GM12878 (cell line): ENCODE measurements around the gene SMIM5. TPM values are rescaled to one million over a fixed set of nuclear protein-coding genes. Genes with fewer than 3 reads are reported as not detected.

ENCODE experiments used
- ATAC-seq: fragments of 200-7000 bp; cut with Tn5 transposase; 3 replicates; pipeline ENCODE4 v1.9.1; 2020; ENCODE audit warnings: mild to moderate bottlenecking, moderate library complexity
- BruUV-seq: library from RNA; stranded (reverse); fragments of 400-500 nt; replicated peaks from 2 replicates; lab custom pipeline; 2021; lab: Mats Ljungman, UMichigan
- CTCF ChIA-PET: fragments of 300-600 bp; sonication (Branson Sonifier 250); formaldehyde crosslinking; extraction: SDS; loops from one replicate; lab custom pipeline; 2021; ENCODE audit warnings: inconsistent platforms; lab: Yijun Ruan, JAX
- POLR2A ChIA-PET: fragments of 350-600 bp; formaldehyde crosslinking; extraction: SDS; loops from one replicate; lab custom pipeline; 2021; ENCODE audit warnings: inconsistent platforms; lab: Charles Lee
- RAD21 ChIA-PET: fragments of 300-600 bp; sonication (Branson Sonifier 250); formaldehyde crosslinking; loops from one replicate; lab custom pipeline; 2023; ENCODE audit warnings: antibody characterized with exemption; ENCODE audit not compliant: unreplicated experiment; lab: Charles Lee
- SMC1A ChIA-PET: fragments of 300-600 bp; sonication (Branson Sonifier 250); formaldehyde crosslinking; loops from one replicate; lab custom pipeline; 2023; ENCODE audit not compliant: unreplicated experiment, uncharacterized antibody; lab: Charles Lee
- DNase-seq: peaks from one replicate; pipeline ENCODE4 v3.0.0-alpha.2; 2011; ENCODE audit warnings: low read depth, low spot score
- FAIRE-seq: peaks from 3 replicates; lab custom pipeline; 2011; peaks lifted over from hg19 to GRCh38; lab: Jason Lieb, UNC
- H2AFZ ChIP-seq: 2 replicates; pipeline ENCODE4 v1.6.0; 2011; ENCODE audit warnings: low read depth, low read length, control low read depth; ENCODE audit not compliant: control insufficient read depth
- H3K27ac ChIP-seq: 2 replicates; pipeline ENCODE4 v1.5.1; 2011; ENCODE audit warnings: control low read depth; ENCODE audit not compliant: control insufficient read depth, insufficient read depth
- H3K27me3 ChIP-seq, 2 experiments: replicated peaks in 1 of 2; 2 replicates each; pipeline versions ENCODE4 v1.6.0 to v1.6.1; 2011; ENCODE audit warnings: low read length in 1 of 2; ENCODE audit not compliant: control insufficient read depth in 2 of 2, insufficient read depth in 2 of 2
- H3K36me3 ChIP-seq, 2 experiments: 2 replicates each; pipeline ENCODE4 v1.5.1; 2011; ENCODE audit warnings: low read length in 1 of 2; ENCODE audit not compliant: control insufficient read depth in 2 of 2, insufficient read depth in 2 of 2
- H3K4me1 ChIP-seq: 2 replicates; pipeline ENCODE4 v1.6.1; 2011; ENCODE audit warnings: mild to moderate bottlenecking, low read length, moderate library complexity, mixed read lengths; ENCODE audit not compliant: control insufficient read depth, insufficient read depth
- H3K4me2 ChIP-seq: 2 replicates; pipeline ENCODE4 v1.6.0; 2011; ENCODE audit warnings: control low read depth; ENCODE audit not compliant: control insufficient read depth, insufficient read depth
- H3K4me3 ChIP-seq: fragments of 200-600 bp; sonication (generic); 2 replicates; pipeline ENCODE4 v1.5.1; 2016
- H3K79me2 ChIP-seq: 2 replicates; pipeline ENCODE4 v1.6.0; 2011; ENCODE audit warnings: low read length; ENCODE audit not compliant: control insufficient read depth, insufficient read depth
- H3K9ac ChIP-seq: 2 replicates; pipeline ENCODE4 v1.8.0; 2011; ENCODE audit warnings: low read length, control low read depth, mixed read lengths; ENCODE audit not compliant: control insufficient read depth, insufficient read depth
- H3K9me3 ChIP-seq: replicated peaks from 3 replicates; pipeline ENCODE4 v1.5.1; 2011; ENCODE audit warnings: mild to moderate bottlenecking, low read length; ENCODE audit not compliant: control insufficient read depth, insufficient read depth
- H4K20me1 ChIP-seq: 2 replicates; pipeline ENCODE4 v1.6.0; 2011; ENCODE audit not compliant: control insufficient read depth, insufficient read depth
- BHLHE40 ChIP-seq, 2 experiments: fragments of 450-650 bp in 1 of 2; IDR thresholded peaks; 2 replicates each; pipeline ENCODE4 v1.6.1; 2011 to 2017; ENCODE audit warnings: low read depth in 2 of 2, borderline replicate concordance in 1 of 2, improper control_type of control experiment in 1 of 2, low read length in 1 of 2, mild to moderate bottlenecking in 1 of 2
- CHD2 ChIP-seq: IDR thresholded peaks from 2 replicates; pipeline ENCODE4 v1.6.1; 2011; ENCODE audit warnings: low read depth, low read length, improper control_type of control experiment, borderline replicate concordance
- FOXK2 ChIP-seq: fragments of 450-650 bp; IDR thresholded peaks from 2 replicates; pipeline ENCODE4 v1.6.1; 2017; ENCODE audit warnings: mild to moderate bottlenecking, moderate library complexity
- JUNB ChIP-seq: IDR thresholded peaks from 2 replicates; pipeline ENCODE4 v1.6.1; 2016; ENCODE audit warnings: antibody characterized with exemption, mild to moderate bottlenecking
- KLF5 ChIP-seq: fragments of 450-650 bp; IDR thresholded peaks from 2 replicates; pipeline ENCODE4 v1.6.1; 2014; ENCODE audit warnings: mild to moderate bottlenecking; ENCODE audit not compliant: partially characterized antibody
- PKNOX1 ChIP-seq: fragments of 450-650 bp; IDR thresholded peaks from 2 replicates; pipeline ENCODE4 v1.6.1; 2016; ENCODE audit warnings: mild to moderate bottlenecking
- RELB ChIP-seq: fragments of 450-650 bp; IDR thresholded peaks from 2 replicates; pipeline ENCODE4 v1.6.1; 2017; ENCODE audit warnings: low read depth, mild to moderate bottlenecking, moderate library complexity
- SIX5 ChIP-seq: IDR thresholded peaks from 2 replicates; pipeline ENCODE4 v1.6.1; 2011; ENCODE audit warnings: mild to moderate bottlenecking, low read depth, low read length, moderate library complexity; ENCODE audit not compliant: severe bottlenecking
- TCF12 ChIP-seq: IDR thresholded peaks from 2 replicates; pipeline ENCODE4 v1.6.1; 2011; ENCODE audit warnings: low read depth, mild to moderate bottlenecking, low read length
- TCF3 ChIP-seq: IDR thresholded peaks from 2 replicates; pipeline ENCODE4 v1.6.1; 2012; ENCODE audit warnings: low read depth, mild to moderate bottlenecking, low read length, borderline replicate concordance; ENCODE audit not compliant: insufficient read depth
- ZNF207 ChIP-seq: fragments of 450-650 bp; IDR thresholded peaks from 2 replicates; pipeline ENCODE4 v1.6.1; 2014; ENCODE audit warnings: antibody characterized with exemption, mild to moderate bottlenecking, borderline replicate concordance
- WGBS: methylation state at CpG from one replicate; pipeline ENCODE4 v1.1.6; 2016; ENCODE audit warnings: low lambda C conversion rate; ENCODE audit not compliant: insufficient replicate concordance, insufficient coverage; ENCODE audit errors: missing lambda C conversion rate; 5-methylcytosine and 5-hydroxymethylcytosine counted together
- in situ Hi-C: fragments of 300-500 bp; cut with MboI; formaldehyde crosslinking; loops from 9 replicates; pipeline ENCODE4 v1.14.3; 2018; ENCODE audit warnings: mixed read lengths
- intact Hi-C: fragments of 100-400 bp; cut with micrococcal nuclease; formaldehyde crosslinking; loops from one replicate; pipeline ENCODE4 v1.14.2; 2022; ENCODE audit not compliant: unreplicated experiment
- polyA plus RNA-seq, 11 experiments: library from polyadenylated mRNA; depleted of rRNA in 4 of 11; unstranded in 6 of 11; stranded (reverse) in 5 of 11; fragments of >200 nt; fragmentation: Nextera tagmentation in 4 of 11; fragmentation: Illumina TruSeq in 1 of 11; extraction: Ambion mirVana in 4 of 11; extraction: Trizol in 1 of 11; gene quantifications; 1 replicate in 1 of 11; 2 replicates in 10 of 11; pipeline versions ENCODE4 v1.2.1 to v1.2.3, GENCODE V29; 2011 to 2016; ENCODE audit warnings: inconsistent platforms in 2 of 11, missing spikeins in 2 of 11, low read depth in 1 of 11
- total RNA-seq, 4 experiments: library from RNA; depleted of rRNA in 3 of 4; stranded (reverse); fragments of >200 nt in 3 of 4; fragmentation: Illumina TruSeq in 1 of 4; extraction: Trizol in 1 of 4; gene quantifications; 2 replicates each; pipeline versions ENCODE4 v1.2.1 to v1.2.3, GENCODE V29; 2013 to 2021
- TF ChIP-seq, protein P1 (sequence below): IDR thresholded peaks from 2 replicates; pipeline ENCODE4 v1.6.1; 2012; ENCODE audit warnings: improper control_type of control experiment, low read depth, low read length; ENCODE audit not compliant: insufficient replicate concordance

Gene SMIM5
- total and polyA plus RNA-seq, 10 of the 15 experiments (the other 5 are each of a cell fraction or from before 2014, with no cell fraction given): 0.08 to 0.11 TPM; not detected in 8

DNA sequence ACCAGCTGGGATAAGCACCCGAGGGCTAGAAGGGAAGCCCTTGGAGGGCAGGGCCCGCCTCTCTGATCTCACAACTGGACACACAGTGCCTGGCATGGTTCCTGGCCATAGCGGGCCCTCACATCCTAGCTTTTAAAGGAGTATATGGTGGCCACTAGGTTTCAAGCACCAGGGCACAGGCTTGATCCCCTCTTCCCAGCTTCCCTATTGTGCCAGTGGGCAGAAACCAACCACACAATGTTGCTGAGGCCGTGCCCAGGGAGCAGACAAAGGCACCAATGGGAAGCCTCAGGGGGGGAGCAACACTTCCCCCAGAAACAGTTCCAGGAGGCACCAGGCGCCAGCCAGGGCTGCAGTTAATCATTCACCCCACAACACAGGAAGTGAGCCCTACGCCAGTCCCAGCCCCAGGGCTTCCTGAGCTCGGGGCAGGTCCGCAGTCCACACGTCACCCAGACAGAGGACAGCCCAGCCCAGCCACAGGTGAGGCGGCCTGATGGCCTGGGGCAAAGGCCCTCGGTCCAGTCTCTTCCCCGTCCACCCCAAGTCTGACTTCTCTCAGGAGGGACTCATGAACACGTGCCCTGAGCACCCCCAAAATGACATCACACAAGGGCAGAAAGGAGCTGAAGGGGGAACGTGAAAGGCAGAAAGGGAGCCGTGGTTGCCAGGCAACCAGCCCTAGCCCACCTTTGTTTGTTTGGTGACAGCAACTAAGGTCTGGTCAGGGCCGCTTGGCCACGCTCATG, 12.8 kb downstream of the SMIM5 start:
- Histone ChIP-seq H3K9me3 (no peaks in the 10 kb centered on the region), H3K36me3 (peaks cover 3 to 14% of the 10 kb centered on the region in 2 experiments; a peak in 3 of 4 replicates), H3K4me2 (peak overlapping the region; percentile 41; the same call in 1 of the 2 replicates), H2AFZ (peak overlapping the region; percentile 46), H3K79me2 (no peaks in the 10 kb centered on the region), H3K27ac (peak overlapping the region; percentile 69), H3K4me1 (peaks cover 14% of the 10 kb centered on the region), H3K27me3 (no peaks in the 10 kb centered on the region), H4K20me1 (no peaks in the 10 kb centered on the region), H3K4me3 (no peak overlapping the region), H3K9ac (no peak overlapping the region)
- ChIA-PET SMC1A (interaction anchor here (0.7 to 4.5 kb wide), 14 partner anchors 8 to 900 kb away, joined by 3 to 28 read pairs (median 4); partner anchors contain the start of genes RECQL5, SAP30BP, SMIM5 and WBP2), CTCF (interaction anchor here (0.8 to 19.5 kb wide), 16 partner anchors 8 to 190 kb away, joined by 3 to 349 read pairs (median 5); partner anchors contain the start of genes GALK1, RECQL5, SAP30BP and SMIM5), RAD21 (interaction anchor here (0.8 to 4.3 kb wide), 15 partner anchors 8 to 296 kb away, joined by 3 to 33 read pairs (median 4); partner anchors contain the start of genes RECQL5, SAP30BP and SMIM5), POLR2A (interaction anchor here (0.6 to 2.1 kb wide), 9 partner anchors 8 to 437 kb away, joined by 3 to 12 read pairs (median 4); partner anchors contain the start of genes RECQL5 and SMIM5)
- in situ Hi-C loops (no loop called here), intact Hi-C loops (no loop called here)
- no TSS peak for BruUV-seq
- peak; percentile 42 for DNase-seq
- 65% methylated on average over 17 of the region's 17 CpGs for WGBS
- FAIRE-seq: peak; percentile 68
- ATAC-seq: peak; percentile 100
- TF ChIP-seq JUNB: no peak
- TF ChIP-seq KLF5: no peak
- no peak for TF ChIP-seq FOXK2
- TF ChIP-seq, protein P1, sequence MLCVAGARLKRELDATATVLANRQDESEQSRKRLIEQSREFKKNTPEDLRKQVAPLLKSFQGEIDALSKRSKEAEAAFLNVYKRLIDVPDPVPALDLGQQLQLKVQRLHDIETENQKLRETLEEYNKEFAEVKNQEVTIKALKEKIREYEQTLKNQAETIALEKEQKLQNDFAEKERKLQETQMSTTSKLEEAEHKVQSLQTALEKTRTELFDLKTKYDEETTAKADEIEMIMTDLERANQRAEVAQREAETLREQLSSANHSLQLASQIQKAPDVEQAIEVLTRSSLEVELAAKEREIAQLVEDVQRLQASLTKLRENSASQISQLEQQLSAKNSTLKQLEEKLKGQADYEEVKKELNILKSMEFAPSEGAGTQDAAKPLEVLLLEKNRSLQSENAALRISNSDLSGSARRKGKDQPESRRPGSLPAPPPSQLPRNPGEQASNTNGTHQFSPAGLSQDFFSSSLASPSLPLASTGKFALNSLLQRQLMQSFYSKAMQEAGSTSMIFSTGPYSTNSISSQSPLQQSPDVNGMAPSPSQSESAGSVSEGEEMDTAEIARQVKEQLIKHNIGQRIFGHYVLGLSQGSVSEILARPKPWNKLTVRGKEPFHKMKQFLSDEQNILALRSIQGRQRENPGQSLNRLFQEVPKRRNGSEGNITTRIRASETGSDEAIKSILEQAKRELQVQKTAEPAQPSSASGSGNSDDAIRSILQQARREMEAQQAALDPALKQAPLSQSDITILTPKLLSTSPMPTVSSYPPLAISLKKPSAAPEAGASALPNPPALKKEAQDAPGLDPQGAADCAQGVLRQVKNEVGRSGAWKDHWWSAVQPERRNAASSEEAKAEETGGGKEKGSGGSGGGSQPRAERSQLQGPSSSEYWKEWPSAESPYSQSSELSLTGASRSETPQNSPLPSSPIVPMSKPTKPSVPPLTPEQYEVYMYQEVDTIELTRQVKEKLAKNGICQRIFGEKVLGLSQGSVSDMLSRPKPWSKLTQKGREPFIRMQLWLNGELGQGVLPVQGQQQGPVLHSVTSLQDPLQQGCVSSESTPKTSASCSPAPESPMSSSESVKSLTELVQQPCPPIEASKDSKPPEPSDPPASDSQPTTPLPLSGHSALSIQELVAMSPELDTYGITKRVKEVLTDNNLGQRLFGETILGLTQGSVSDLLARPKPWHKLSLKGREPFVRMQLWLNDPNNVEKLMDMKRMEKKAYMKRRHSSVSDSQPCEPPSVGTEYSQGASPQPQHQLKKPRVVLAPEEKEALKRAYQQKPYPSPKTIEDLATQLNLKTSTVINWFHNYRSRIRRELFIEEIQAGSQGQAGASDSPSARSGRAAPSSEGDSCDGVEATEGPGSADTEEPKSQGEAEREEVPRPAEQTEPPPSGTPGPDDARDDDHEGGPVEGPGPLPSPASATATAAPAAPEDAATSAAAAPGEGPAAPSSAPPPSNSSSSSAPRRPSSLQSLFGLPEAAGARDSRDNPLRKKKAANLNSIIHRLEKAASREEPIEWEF: no peak
- peak; percentile 41; the same call in 1 of the 2 replicates for TF ChIP-seq CHD2
- no peak for TF ChIP-seq SIX5
- TF ChIP-seq TCF3: no peak
- peak; percentile 35; the same call in 1 of the 2 replicates for TF ChIP-seq PKNOX1
- peak in 1 of 2 experiments; percentile 79; a peak in 2 of 4 replicates for TF ChIP-seq BHLHE40 (IDR thresholded peaks at IDR 0.05; ENCODE audit: borderline replicate concordance in 1 of 2, low read depth in 2 of 2, low read length in 1 of 2)
- TF ChIP-seq TCF12: no peak
- TF ChIP-seq ZNF207: no peak
- peak; percentile 68 for TF ChIP-seq RELB
